SK-N-MC (cell line): ENCODE measurements around the gene CD19.

Experiments used
- EZH2 ChIP-seq: fragments of 200-600 bp; sonication (generic); IDR thresholded peaks from one replicate; pipeline ENCODE4 v1.6.1; 2017; ENCODE audit warnings: antibody characterized with exemption
- FOXP2 ChIP-seq: optimal IDR thresholded peaks from 2 replicates; pipeline ENCODE3; 2011; ENCODE audit warnings: mild to moderate bottlenecking, moderate library complexity; ENCODE audit not compliant: insufficient read depth; ENCODE audit errors: extremely low read length, control extremely low read depth
- POLR2AphosphoS5 ChIP-seq: IDR thresholded peaks from 2 replicates; pipeline ENCODE4 v1.6.1; 2012; ENCODE audit warnings: mild to moderate bottlenecking, low read depth, low read length, borderline replicate concordance

GRCh38 chr16:28910086-28911031 lies 21.4 kb upstream of the CD19 start:
- TF ChIP-seq POLR2AphosphoS5 (no peak), EZH2 (no peak), FOXP2 (no peak)
